ENCODE data around the gene ARG2.

ARG2 gene

DNA sequence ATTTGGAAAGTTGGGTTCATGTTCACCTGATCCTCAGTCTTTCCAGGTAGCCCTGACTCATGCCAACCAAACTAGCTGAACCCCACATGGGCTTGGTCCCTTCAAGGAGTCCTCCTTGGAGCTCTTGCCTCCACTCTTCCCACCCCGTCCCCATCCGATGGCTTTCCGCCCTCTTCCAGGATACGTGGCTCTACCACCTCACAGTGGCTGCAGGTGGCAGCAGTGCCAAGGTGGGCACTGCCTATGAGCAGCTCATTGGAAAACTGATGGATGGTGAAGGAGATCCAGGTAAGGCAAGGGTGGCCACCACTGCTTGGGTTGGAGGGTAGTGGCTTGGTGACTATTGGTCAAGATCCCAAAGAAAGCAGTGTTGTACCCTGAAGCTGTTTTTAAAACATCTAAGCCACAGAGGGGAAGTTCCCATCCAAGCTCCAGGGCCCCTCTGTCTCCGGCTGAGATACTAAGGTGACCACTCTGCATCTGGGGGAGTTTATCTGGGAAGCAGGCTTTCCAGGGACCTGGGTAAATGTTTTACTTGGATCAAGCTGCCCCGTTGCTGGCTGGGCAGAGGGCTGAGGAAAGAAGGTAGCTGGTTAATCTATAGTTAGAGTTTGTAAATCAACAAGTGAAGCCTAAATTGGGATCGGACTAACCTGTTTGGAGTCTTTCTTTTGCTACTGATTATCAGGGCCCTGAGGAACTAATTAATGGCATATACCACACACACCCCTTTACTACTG, 43.3 kb upstream of the ARG2 start:
- Histone ChIP-seq H3K9me2 (replicated peaks; ENCODE audit: control insufficient read depth, low read length) (no peaks in the 10 kb centered on the region), H4K20me1 (ENCODE audit: control insufficient read depth, insufficient read depth, low read depth, low read length) (no peaks in the 10 kb centered on the region), H3F3A (ENCODE audit: control insufficient read depth, insufficient read depth) (no peaks in the 10 kb centered on the region), H3K27ac (ENCODE audit: low read depth, low read length) (no peak overlapping the region), H3K9me3 (ENCODE audit: control insufficient read depth, insufficient read depth, low read length) (no peaks in the 10 kb centered on the region), H3K4me2 (ENCODE audit: low read length) (no peak overlapping the region), H3K27me3 (ENCODE audit: control insufficient read depth, low read length) (no peaks in the 10 kb centered on the region; the same call in 1 of the 2 replicates), H3K36me3 (ENCODE audit: control insufficient read depth, low read length) (no peaks in the 10 kb centered on the region), H3K79me2 (ENCODE audit: control insufficient read depth, low read length) (no peaks in the 10 kb centered on the region), H3K4me3 (ENCODE audit: low read length) (no peak overlapping the region), H3K4me1 (ENCODE audit: control insufficient read depth, low read length) (no peaks in the 10 kb centered on the region)
- TF ChIP-seq, protein P1, sequence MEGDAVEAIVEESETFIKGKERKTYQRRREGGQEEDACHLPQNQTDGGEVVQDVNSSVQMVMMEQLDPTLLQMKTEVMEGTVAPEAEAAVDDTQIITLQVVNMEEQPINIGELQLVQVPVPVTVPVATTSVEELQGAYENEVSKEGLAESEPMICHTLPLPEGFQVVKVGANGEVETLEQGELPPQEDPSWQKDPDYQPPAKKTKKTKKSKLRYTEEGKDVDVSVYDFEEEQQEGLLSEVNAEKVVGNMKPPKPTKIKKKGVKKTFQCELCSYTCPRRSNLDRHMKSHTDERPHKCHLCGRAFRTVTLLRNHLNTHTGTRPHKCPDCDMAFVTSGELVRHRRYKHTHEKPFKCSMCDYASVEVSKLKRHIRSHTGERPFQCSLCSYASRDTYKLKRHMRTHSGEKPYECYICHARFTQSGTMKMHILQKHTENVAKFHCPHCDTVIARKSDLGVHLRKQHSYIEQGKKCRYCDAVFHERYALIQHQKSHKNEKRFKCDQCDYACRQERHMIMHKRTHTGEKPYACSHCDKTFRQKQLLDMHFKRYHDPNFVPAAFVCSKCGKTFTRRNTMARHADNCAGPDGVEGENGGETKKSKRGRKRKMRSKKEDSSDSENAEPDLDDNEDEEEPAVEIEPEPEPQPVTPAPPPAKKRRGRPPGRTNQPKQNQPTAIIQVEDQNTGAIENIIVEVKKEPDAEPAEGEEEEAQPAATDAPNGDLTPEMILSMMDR (IDR thresholded peaks at IDR 0.05; ENCODE audit: low read depth, low read length, poor library complexity, severe bottlenecking) = no peak
- TF ChIP-seq EZH2phosphoT487 (IDR thresholded peaks at IDR 0.05; ENCODE audit: borderline replicate concordance, low read length) = no peak

DNA sequence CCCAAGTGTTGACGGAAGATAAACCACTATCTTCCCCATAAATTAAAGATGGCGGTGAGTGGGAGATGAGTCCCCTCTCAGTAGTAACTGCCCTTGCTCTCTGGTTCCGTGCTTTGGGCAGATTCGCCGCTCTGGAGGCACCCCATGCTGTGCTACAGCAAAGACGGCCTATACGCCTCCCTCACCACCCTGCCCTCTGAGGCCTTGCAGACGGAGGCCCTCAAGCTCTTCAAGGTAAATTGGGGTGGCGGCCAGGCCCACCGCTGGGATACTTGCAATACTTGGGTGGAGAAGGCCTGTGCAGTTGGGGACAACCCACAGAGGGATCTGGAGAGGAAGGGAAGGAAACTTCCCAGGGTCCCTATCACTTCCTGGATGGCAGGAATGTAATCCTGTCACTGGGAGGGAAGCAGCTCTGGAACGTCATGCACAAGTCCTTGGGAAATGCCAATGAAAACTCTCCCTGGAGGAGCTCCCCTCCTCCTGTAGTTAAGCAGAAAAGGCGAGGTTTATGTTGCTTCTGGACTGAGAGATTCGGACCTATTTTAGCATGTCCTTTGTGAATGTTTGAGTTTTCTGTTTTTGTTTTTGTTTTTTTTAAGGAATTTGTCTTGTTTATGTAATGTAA, 42.4 kb upstream of the ARG2 start:
- H4K20me1 ChIP-seq (ENCODE audit: control insufficient read depth, insufficient read depth, low read depth, low read length) = no peaks in the 10 kb centered on the region
- H3K27ac ChIP-seq (ENCODE audit: low read depth, low read length) = no peak overlapping the region
- H3K36me3 ChIP-seq (ENCODE audit: control insufficient read depth, low read length) = no peaks in the 10 kb centered on the region
- H3K9me3 ChIP-seq (ENCODE audit: control insufficient read depth, insufficient read depth, low read length) = no peaks in the 10 kb centered on the region
- no peaks in the 10 kb centered on the region for H3K9me2 ChIP-seq (replicated peaks; ENCODE audit: control insufficient read depth, low read length)
- H3K79me2 ChIP-seq (ENCODE audit: control insufficient read depth, low read length) = no peaks in the 10 kb centered on the region
- no peak overlapping the region for H3K4me2 ChIP-seq (ENCODE audit: low read length)
- no peak overlapping the region for H3K4me3 ChIP-seq (ENCODE audit: low read length)
- no peak for TF ChIP-seq EZH2phosphoT487 (IDR thresholded peaks at IDR 0.05; ENCODE audit: borderline replicate concordance, low read length)
- TF ChIP-seq, protein P1 (IDR thresholded peaks at IDR 0.05; ENCODE audit: low read depth, low read length, poor library complexity, severe bottlenecking) = no peak
- H3F3A ChIP-seq (ENCODE audit: control insufficient read depth, insufficient read depth) = no peaks in the 10 kb centered on the region
- H3K27me3 ChIP-seq (ENCODE audit: control insufficient read depth, low read length) = no peaks in the 10 kb centered on the region; the same call in 1 of the 2 replicates
- H3K4me1 ChIP-seq (ENCODE audit: control insufficient read depth, low read length) = no peaks in the 10 kb centered on the region

DNA sequence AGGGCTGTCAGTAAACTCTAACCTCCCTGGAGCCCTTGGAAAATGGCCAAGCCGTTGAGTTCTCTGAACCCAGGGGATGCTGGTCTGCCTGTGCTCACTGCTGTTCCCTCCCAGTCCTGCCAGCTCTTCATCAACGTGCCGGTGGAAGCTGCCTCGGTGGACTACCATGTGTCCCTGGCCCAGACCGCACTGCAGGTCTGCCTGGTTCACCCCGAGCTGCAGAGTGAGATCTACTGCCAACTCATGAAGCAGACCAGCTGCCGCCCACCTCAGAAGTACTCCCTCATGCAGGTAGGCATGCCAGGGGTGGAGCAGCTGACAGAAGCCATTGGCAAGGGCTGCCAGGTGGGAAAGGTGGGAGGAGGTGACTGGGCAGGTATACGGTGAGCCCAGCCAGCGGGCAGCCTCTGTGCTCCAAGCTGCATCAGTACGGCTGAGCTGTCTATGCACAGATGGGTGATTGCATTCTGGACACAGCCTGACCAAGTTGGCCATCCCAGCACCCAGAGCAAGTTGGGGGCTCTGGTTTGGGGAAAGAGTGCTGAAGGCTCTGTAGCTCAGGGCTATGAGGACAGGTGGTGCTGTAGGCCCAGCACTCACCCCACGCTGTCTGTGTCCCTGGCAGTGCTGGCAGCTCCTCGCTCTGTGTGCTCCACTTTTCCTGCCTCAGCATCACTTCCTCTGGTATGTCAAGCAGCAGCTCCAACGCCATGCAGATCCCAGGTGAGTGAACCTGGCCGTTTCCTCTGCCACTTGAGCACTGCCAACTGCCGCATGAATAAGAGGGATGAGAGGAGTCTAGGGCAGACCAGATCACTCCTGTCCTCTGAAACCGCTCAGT, 41.6 kb upstream of the ARG2 start:
- Histone ChIP-seq H3K9me3 (ENCODE audit: control insufficient read depth, insufficient read depth, low read length) (no peaks in the 10 kb centered on the region), H3F3A (ENCODE audit: control insufficient read depth, insufficient read depth) (no peaks in the 10 kb centered on the region), H3K27me3 (ENCODE audit: control insufficient read depth, low read length) (no peaks in the 10 kb centered on the region; the same call in 1 of the 2 replicates), H3K36me3 (ENCODE audit: control insufficient read depth, low read length) (no peaks in the 10 kb centered on the region), H3K79me2 (ENCODE audit: control insufficient read depth, low read length) (no peaks in the 10 kb centered on the region), H3K9me2 (replicated peaks; ENCODE audit: control insufficient read depth, low read length) (no peaks in the 10 kb centered on the region), H3K4me1 (ENCODE audit: control insufficient read depth, low read length) (no peaks in the 10 kb centered on the region), H3K4me2 (ENCODE audit: low read length) (no peak overlapping the region), H4K20me1 (ENCODE audit: control insufficient read depth, insufficient read depth, low read depth, low read length) (no peaks in the 10 kb centered on the region), H3K27ac (ENCODE audit: low read depth, low read length) (no peak overlapping the region), H3K4me3 (ENCODE audit: low read length) (no peak overlapping the region)
- no peak for TF ChIP-seq EZH2phosphoT487 (IDR thresholded peaks at IDR 0.05; ENCODE audit: borderline replicate concordance, low read length)
- TF ChIP-seq, protein P1 (IDR thresholded peaks at IDR 0.05; ENCODE audit: low read depth, low read length, poor library complexity, severe bottlenecking) = no peak
